SK-N-SH (cell line): ENCODE data around the gene DOK7. TPM values are rescaled to one million over a fixed set of nuclear protein-coding genes. Genes with fewer than 3 reads are reported as not detected.

Experiments used
- CTCF ChIA-PET: fragments of 300-600, 350-600 bp; formaldehyde crosslinking; extraction: SDS; loops from one replicate; lab custom pipeline; 2021; lab: Yijun Ruan, JAX
- POLR2A ChIA-PET: fragments of 350-600 bp; sonication (Branson Sonifier 250); formaldehyde crosslinking; extraction: SDS; loops from one replicate; lab custom pipeline; 2020; ENCODE audit warnings: antibody characterized with exemption, inconsistent platforms; lab: Yijun Ruan, JAX
- DNase-seq: peaks from one replicate; pipeline ENCODE4 v3.0.0; 2012
- H2AFZ ChIP-seq: fragments of 200-600 bp; sonication (generic); 2 replicates; pipeline ENCODE4 v1.8.1; 2016; ENCODE audit warnings: antibody characterized with exemption, mild to moderate bottlenecking, low read depth
- H3F3A ChIP-seq: fragments of 200-600 bp; sonication (generic); replicated peaks from 2 replicates; pipeline ENCODE3; 2016; ENCODE audit warnings: antibody characterized with exemption, mild to moderate bottlenecking; ENCODE audit not compliant: insufficient read depth
- H3K27ac ChIP-seq, 2 experiments: fragments of 200-500 bp in 1 of 2; fragments of 200-600 bp in 1 of 2; sonication (Bioruptor generic) in 1 of 2; sonication (generic), shearing (Covaris generic) in 1 of 2; 2 replicates each; pipeline versions ENCODE4 v1.5.1 to v1.6.1; 2014 to 2016; ENCODE audit warnings: low read depth in 2 of 2, inconsistent platforms in 1 of 2, low read length in 1 of 2, mild to moderate bottlenecking in 1 of 2, mixed read lengths in 1 of 2
- H3K27me3 ChIP-seq: fragments of 200-600 bp; sonication (generic), shearing (Covaris generic); 2 replicates; pipeline ENCODE4 v1.6.1; 2016; ENCODE audit warnings: mixed run types; ENCODE audit not compliant: insufficient read depth
- H3K36me3 ChIP-seq, 2 experiments: fragments of 200-500 bp in 1 of 2; fragments of 200-600 bp in 1 of 2; sonication (Bioruptor generic) in 1 of 2; sonication (generic) in 1 of 2; replicated peaks in 1 of 2; 2 replicates each; pipeline versions ENCODE3 to v1.5.1; 2014 to 2016; ENCODE audit warnings: low read length in 1 of 2, mild to moderate bottlenecking in 1 of 2; ENCODE audit not compliant: insufficient read depth in 2 of 2, control insufficient read depth in 1 of 2
- H3K4me1 ChIP-seq, 2 experiments: fragments of 200-500 bp in 1 of 2; fragments of 200-600 bp in 1 of 2; sonication (Bioruptor generic) in 1 of 2; sonication (generic), shearing (Covaris generic) in 1 of 2; 2 replicates each; pipeline versions ENCODE4 v1.5.1 to v1.6.1; 2014 to 2016; ENCODE audit warnings: low read depth in 1 of 2, low read length in 1 of 2, mixed run types in 1 of 2; ENCODE audit not compliant: insufficient read depth in 2 of 2, control insufficient read depth in 1 of 2
- H3K4me2 ChIP-seq: fragments of 200-600 bp; sonication (generic), shearing (Covaris generic); 2 replicates; pipeline ENCODE4 v1.6.1; 2017; ENCODE audit warnings: mixed run types
- H3K4me3 ChIP-seq, 2 experiments: fragments of 200-500 bp in 1 of 2; fragments of 200-600 bp in 1 of 2; sonication (Bioruptor generic) in 1 of 2; sonication (generic), shearing (Covaris generic) in 1 of 2; 2 replicates each; pipeline versions ENCODE4 v1.5.1 to v1.8.1; 2014 to 2016; ENCODE audit warnings: low read depth in 2 of 2, inconsistent platforms in 1 of 2, low read length in 1 of 2, mild to moderate bottlenecking in 1 of 2, mixed read lengths in 1 of 2, moderate library complexity in 1 of 2
- H3K79me2 ChIP-seq: fragments of 200-600 bp; sonication (generic); 2 replicates; pipeline ENCODE4 v1.8.1; 2017; ENCODE audit warnings: mild to moderate bottlenecking; ENCODE audit not compliant: insufficient read depth
- H3K9ac ChIP-seq: fragments of 200-600 bp; sonication (generic); 2 replicates; pipeline ENCODE4 v1.6.1; 2017; ENCODE audit warnings: mixed run types
- H3K9me2 ChIP-seq: fragments of 200-600 bp; sonication (generic); 2 replicates; pipeline ENCODE4 v1.6.1; 2017; ENCODE audit warnings: mixed run types
- H3K9me3 ChIP-seq: fragments of 200-600 bp; sonication (generic); 2 replicates; pipeline ENCODE4 v1.6.1; 2017; ENCODE audit warnings: mixed run types, mild to moderate bottlenecking, moderate library complexity
- H4K20me1 ChIP-seq: fragments of 200-600 bp; sonication (generic); 2 replicates; pipeline ENCODE4 v1.6.1; 2017; ENCODE audit warnings: mild to moderate bottlenecking, mixed run types; ENCODE audit not compliant: insufficient read depth
- CHD2 ChIP-seq: fragments of 150-350 bp; IDR thresholded peaks from 2 replicates; pipeline ENCODE4 v1.6.1; 2018; ENCODE audit warnings: low read length; ENCODE audit not compliant: partially characterized antibody
- EP300 ChIP-seq, 2 experiments: IDR thresholded peaks; 2 replicates each; pipeline versions ENCODE4 v1.4.0 to v1.6.1; 2012; ENCODE audit warnings: borderline replicate concordance in 1 of 2, low read depth in 1 of 2, low read length in 1 of 2
- FOXM1 ChIP-seq: IDR thresholded peaks from 2 replicates; pipeline ENCODE4 v1.4.0; 2012; ENCODE audit warnings: low read depth, mild to moderate bottlenecking
- GATA2 ChIP-seq: sonication (generic); formaldehyde crosslinking; IDR thresholded peaks from 2 replicates; pipeline ENCODE4 v1.5.0; 2020; ENCODE audit warnings: mild to moderate bottlenecking, missing genetic modification reagents
- MXI1 ChIP-seq: IDR thresholded peaks from 2 replicates; pipeline ENCODE4 v1.6.1; 2012; ENCODE audit warnings: mild to moderate bottlenecking, low read depth, low read length, improper control_type of control experiment
- NRF1 ChIP-seq: IDR thresholded peaks from 2 replicates; pipeline ENCODE4 v1.6.1; 2012; ENCODE audit warnings: low read depth, mild to moderate bottlenecking, low read length
- RCOR1 ChIP-seq: fragments of 150-350 bp; IDR thresholded peaks from 2 replicates; pipeline ENCODE4 v1.6.1; 2017; ENCODE audit warnings: antibody characterized with exemption, low read length
- SIN3A ChIP-seq: IDR thresholded peaks from 2 replicates; pipeline ENCODE4 v1.6.1; 2012; ENCODE audit warnings: low read depth, mild to moderate bottlenecking, low read length, moderate library complexity, borderline replicate concordance
- TAF1 ChIP-seq: IDR thresholded peaks from 2 replicates; pipeline ENCODE4 v1.6.1; 2012; ENCODE audit warnings: low read depth, mild to moderate bottlenecking, low read length, moderate library complexity, borderline replicate concordance
- YY1 ChIP-seq: IDR thresholded peaks from 2 replicates; pipeline ENCODE4 v1.4.0; 2012; ENCODE audit warnings: low read depth, mild to moderate bottlenecking
- WGBS: methylation state at CpG from one replicate; pipeline ENCODE4 v1.1.6; 2017; ENCODE audit warnings: low lambda C conversion rate; 5-methylcytosine and 5-hydroxymethylcytosine counted together
- polyA plus RNA-seq, 3 experiments: library from polyadenylated mRNA; depleted of rRNA; stranded (reverse); fragments of >200 nt; gene quantifications; 2 replicates each; pipeline ENCODE4 v1.2.3, GENCODE V29; 2012
- TF ChIP-seq, protein P1 (sequence below): IDR thresholded peaks from 2 replicates; pipeline ENCODE4 v1.6.1; 2012; ENCODE audit warnings: mild to moderate bottlenecking, low read depth, low read length, moderate library complexity
- TF ChIP-seq, protein P2 (sequence below): IDR thresholded peaks from 2 replicates; pipeline ENCODE4 v1.4.0; 2012; ENCODE audit warnings: low read depth
- TF ChIP-seq, protein P3 (sequence below): fragments of 150-350 bp; IDR thresholded peaks from 2 replicates; pipeline ENCODE4 v1.6.1; 2016; ENCODE audit warnings: mild to moderate bottlenecking, low read depth, low read length
- TF ChIP-seq, protein P4 (sequence below): IDR thresholded peaks from 2 replicates; pipeline ENCODE4 v1.4.0; 2012; ENCODE audit warnings: low read depth, borderline replicate concordance
- TF ChIP-seq, protein P5 (sequence below): IDR thresholded peaks from 2 replicates; pipeline ENCODE4; 2012

The DOK7 gene
- polyA plus RNA-seq, 1 of the 3 experiments (the other 2 are of a cell fraction): not detected

DNA sequence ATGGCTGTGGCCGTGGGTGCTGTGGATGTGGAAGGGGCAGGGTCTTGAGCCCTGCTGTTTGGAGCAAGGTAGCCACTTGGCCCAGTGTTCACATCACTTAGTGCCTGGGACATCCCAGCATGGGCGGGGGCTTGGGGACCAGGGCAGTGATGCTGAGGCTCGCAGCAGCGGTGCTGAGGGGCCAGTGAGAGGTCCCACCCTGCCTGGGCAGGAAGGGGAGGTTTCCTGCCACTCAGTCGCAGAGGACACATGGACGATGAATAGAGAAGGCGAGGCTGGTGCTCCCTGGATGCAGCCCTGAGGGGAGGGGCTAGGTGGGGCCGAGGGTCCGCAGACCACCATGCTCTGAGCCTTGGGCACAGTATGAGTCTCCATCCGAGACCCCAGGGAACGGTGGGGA lies 25.7 kb downstream of the DOK7 start:
- no peaks in the 10 kb centered on the region for H3K79me2 ChIP-seq
- no peak for TF ChIP-seq MXI1
- TF ChIP-seq, all 33 proteins: peak for 0
- ChIA-PET CTCF (no interaction called here), POLR2A (no interaction called here)
- Histone ChIP-seq H3K9me2 (no peaks in the 10 kb centered on the region), H2AFZ (no peak overlapping the region), H3F3A (no peaks in the 10 kb centered on the region), H3K4me2 (no peak overlapping the region), H3K4me1 (peaks cover 0 to 35% of the 10 kb centered on the region in 2 experiments; a peak in 1 of 4 replicates), H3K4me3 (no peak overlapping the region), H3K36me3 (no peaks in the 10 kb centered on the region), H3K27me3 (no peaks in the 10 kb centered on the region), H3K27ac (no peak overlapping the region), H3K9me3 (no peaks in the 10 kb centered on the region), H3K9ac (no peak overlapping the region), H4K20me1 (no peaks in the 10 kb centered on the region)
- 70% methylated on average over 6 of the region's 11 CpGs for WGBS
- no peak for DNase-seq

DNA sequence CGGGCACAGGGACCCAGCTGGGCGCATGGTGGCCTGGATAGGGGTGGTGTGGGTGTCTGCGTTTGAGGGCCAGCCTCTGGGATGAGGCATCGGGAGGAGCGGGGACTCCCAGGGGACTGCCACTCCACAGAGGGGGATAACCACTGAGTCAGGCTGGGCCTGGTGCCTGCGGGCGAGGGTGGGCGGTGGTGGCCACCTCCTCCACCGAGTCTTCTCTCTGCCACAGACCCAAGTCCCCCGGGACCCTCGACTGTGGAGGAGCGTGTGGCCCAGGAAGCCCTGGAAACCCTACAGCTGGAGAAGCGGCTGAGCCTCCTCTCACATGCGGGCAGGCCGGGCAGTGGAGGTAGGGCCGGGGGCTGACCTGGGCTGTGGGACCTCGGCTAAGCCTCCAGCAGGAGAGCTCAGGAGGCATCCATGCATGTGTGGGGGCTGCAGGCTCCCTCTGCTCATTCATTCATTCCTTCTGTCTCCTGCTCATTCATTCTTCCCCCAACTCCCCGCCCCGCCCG lies 26.4 kb downstream of the DOK7 start:
- Histone ChIP-seq H3K9ac (no peak overlapping the region), H4K20me1 (no peaks in the 10 kb centered on the region), H3K4me2 (no peak overlapping the region), H2AFZ (no peak overlapping the region), H3K4me3 (no peak overlapping the region), H3K36me3 (no peaks in the 10 kb centered on the region), H3K27ac (no peak overlapping the region), H3K9me2 (no peaks in the 10 kb centered on the region), H3K27me3 (no peaks in the 10 kb centered on the region), H3K9me3 (no peaks in the 10 kb centered on the region), H3K4me1 (peaks cover 0 to 28% of the 10 kb centered on the region in 2 experiments; a peak in 1 of 4 replicates), H3K79me2 (no peaks in the 10 kb centered on the region), H3F3A (no peaks in the 10 kb centered on the region)
- ChIA-PET POLR2A (no interaction called here), CTCF (no interaction called here)
- 41% methylated on average over 6 of the region's 20 CpGs for WGBS
- DNase-seq: peak; percentile 65
- TF ChIP-seq YY1: no peak
- TF ChIP-seq, protein P1, sequence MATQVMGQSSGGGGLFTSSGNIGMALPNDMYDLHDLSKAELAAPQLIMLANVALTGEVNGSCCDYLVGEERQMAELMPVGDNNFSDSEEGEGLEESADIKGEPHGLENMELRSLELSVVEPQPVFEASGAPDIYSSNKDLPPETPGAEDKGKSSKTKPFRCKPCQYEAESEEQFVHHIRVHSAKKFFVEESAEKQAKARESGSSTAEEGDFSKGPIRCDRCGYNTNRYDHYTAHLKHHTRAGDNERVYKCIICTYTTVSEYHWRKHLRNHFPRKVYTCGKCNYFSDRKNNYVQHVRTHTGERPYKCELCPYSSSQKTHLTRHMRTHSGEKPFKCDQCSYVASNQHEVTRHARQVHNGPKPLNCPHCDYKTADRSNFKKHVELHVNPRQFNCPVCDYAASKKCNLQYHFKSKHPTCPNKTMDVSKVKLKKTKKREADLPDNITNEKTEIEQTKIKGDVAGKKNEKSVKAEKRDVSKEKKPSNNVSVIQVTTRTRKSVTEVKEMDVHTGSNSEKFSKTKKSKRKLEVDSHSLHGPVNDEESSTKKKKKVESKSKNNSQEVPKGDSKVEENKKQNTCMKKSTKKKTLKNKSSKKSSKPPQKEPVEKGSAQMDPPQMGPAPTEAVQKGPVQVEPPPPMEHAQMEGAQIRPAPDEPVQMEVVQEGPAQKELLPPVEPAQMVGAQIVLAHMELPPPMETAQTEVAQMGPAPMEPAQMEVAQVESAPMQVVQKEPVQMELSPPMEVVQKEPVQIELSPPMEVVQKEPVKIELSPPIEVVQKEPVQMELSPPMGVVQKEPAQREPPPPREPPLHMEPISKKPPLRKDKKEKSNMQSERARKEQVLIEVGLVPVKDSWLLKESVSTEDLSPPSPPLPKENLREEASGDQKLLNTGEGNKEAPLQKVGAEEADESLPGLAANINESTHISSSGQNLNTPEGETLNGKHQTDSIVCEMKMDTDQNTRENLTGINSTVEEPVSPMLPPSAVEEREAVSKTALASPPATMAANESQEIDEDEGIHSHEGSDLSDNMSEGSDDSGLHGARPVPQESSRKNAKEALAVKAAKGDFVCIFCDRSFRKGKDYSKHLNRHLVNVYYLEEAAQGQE: no peak
- no peak for TF ChIP-seq EP300 (IDR thresholded peaks at IDR 0.05; ENCODE audit: borderline replicate concordance in 1 of 2, low read depth in 1 of 2, low read length in 1 of 2)
- TF ChIP-seq GATA2 (CRISPR knock-in tag): no peak
- TF ChIP-seq TAF1: no peak
- no peak for TF ChIP-seq CHD2
- TF ChIP-seq, protein P2, sequence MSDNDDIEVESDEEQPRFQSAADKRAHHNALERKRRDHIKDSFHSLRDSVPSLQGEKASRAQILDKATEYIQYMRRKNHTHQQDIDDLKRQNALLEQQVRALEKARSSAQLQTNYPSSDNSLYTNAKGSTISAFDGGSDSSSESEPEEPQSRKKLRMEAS: no peak
- no peak for TF ChIP-seq SIN3A
- no peak for TF ChIP-seq FOXM1
- TF ChIP-seq, protein P3, sequence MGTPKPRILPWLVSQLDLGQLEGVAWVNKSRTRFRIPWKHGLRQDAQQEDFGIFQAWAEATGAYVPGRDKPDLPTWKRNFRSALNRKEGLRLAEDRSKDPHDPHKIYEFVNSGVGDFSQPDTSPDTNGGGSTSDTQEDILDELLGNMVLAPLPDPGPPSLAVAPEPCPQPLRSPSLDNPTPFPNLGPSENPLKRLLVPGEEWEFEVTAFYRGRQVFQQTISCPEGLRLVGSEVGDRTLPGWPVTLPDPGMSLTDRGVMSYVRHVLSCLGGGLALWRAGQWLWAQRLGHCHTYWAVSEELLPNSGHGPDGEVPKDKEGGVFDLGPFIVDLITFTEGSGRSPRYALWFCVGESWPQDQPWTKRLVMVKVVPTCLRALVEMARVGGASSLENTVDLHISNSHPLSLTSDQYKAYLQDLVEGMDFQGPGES: no peak
- no peak for TF ChIP-seq RCOR1
- TF ChIP-seq, protein P4, sequence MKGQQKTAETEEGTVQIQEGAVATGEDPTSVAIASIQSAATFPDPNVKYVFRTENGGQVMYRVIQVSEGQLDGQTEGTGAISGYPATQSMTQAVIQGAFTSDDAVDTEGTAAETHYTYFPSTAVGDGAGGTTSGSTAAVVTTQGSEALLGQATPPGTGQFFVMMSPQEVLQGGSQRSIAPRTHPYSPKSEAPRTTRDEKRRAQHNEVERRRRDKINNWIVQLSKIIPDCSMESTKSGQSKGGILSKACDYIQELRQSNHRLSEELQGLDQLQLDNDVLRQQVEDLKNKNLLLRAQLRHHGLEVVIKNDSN: no peak
- TF ChIP-seq NRF1: no peak
- TF ChIP-seq, protein P5, sequence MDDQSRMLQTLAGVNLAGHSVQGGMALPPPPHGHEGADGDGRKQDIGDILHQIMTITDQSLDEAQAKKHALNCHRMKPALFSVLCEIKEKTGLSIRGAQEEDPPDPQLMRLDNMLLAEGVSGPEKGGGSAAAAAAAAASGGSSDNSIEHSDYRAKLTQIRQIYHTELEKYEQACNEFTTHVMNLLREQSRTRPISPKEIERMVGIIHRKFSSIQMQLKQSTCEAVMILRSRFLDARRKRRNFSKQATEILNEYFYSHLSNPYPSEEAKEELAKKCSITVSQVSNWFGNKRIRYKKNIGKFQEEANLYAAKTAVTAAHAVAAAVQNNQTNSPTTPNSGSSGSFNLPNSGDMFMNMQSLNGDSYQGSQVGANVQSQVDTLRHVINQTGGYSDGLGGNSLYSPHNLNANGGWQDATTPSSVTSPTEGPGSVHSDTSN: no peak
- TF ChIP-seq, all 33 proteins: peak for 0
